GM18520 (cell line): ENCODE results near the gene OSGIN1.

Source experiments
- ATAC-seq: cut with Tn5 transposase; IDR thresholded peaks from one replicate; pipeline ENCODE4 v1.9.1; 2021; ENCODE audit not compliant: unreplicated experiment

OSGIN1 gene

DNA sequence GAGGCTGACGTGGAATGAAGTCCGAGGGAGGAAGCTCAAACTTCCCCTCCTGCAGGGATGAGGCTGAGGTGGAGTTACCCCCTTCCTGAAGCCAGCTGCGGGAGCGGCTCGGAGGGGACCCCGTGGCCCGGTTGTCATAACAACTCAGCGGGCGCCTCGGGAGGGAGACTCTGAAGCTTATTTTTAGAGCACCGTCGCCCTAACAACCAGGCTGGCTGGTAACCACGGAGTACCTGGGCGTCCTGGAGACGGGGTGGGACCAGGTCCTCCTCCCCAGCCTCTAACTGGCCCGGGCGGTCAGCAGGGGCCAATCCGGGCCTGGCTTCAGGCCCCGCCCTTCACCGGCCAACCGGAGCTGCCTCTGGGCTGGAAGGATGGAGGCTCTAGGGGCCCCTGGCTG is 42.7 kb downstream of the OSGIN1 start:
- no peak for ATAC-seq

DNA sequence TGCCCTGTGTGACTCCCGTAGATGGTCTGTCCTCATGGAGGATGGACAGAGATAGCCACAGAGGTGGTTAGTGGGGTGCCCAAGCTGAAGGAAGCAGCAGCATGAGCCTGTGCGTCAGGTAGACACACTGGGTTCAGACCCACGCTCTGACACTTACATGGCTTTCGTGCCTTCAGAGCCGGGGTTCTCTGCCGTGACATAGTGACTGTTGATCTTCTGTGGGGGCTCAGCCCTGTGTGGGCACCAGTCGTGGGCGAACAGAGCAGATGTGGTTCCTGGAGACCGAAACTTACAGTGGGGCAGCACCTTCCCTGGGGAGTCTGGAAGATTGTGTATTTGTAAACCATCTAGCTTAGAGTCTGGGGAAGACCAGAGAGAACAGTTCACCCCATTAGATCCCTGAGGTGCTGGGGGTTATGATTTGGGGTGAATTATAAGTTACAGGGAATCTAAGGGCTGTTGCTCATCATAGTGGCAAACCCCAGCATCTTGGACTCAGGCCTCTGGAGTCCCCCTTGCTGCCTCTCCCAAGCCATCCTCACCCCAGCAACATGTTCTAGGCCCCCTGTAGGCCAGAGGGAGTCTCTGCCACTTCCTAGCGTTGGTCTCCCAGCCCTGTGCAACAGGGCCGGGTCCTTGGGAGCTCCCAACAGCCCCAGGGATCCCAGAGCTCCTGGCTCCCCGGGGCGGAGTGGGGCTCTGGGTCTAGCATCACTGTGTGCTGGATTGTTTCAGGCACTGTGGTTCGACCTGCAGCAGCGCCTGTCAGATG is 43.6 kb downstream of the OSGIN1 start:
- ATAC-seq, result no peak

DNA sequence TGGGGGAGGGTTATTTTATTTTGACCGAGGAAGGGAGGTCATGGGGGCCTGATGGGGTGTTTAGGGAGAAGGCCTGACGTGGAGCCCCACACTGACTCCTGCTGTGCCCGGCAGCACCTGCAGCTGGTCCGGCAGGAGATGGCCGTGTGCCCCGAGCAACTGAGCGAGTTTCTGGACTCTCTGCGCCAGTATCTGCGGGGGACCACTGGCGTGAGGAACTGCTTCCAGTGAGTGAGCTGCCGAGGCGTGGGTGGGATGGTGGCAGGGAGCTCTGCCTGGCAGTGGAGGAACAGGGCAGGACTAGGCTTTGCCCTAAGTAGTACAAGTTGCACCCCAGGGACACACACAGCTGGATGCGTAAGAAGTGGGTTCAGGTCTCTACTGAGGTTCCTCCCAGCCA is 45.1 kb downstream of the OSGIN1 start:
- ATAC-seq, result no peak

DNA sequence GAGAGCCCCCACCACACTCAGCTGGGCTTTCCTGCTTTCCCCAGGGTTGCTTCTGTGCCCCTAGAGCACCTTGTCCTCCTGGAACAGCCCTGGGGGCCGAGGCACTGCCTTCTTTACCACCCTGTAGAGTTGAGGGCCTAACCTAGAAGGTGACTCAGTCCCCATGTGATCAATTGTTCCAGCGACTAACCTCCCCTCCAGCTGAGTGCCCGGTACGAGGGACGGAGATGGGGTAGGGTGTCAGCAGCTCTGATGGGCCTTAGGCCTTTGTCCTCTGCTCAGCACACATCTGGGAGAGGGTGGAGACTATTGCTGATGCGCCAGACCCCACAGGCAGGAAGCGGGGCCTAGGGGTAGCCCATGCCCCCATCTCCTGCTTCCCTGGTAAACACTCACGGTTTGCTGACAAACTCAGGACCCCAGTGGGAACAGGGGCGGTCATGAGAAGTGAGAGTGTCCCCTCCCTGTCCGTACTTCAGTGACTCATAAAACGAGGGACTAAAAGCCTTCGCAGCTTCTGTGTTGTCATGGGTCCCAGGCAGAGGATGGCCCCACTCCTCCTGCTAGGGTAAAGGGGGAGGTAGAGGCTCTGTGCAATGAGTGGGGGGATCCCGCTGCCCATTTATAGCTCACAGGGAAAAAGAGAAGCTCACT is 48.1 kb downstream of the OSGIN1 start:
- ATAC-seq, result no peak

DNA sequence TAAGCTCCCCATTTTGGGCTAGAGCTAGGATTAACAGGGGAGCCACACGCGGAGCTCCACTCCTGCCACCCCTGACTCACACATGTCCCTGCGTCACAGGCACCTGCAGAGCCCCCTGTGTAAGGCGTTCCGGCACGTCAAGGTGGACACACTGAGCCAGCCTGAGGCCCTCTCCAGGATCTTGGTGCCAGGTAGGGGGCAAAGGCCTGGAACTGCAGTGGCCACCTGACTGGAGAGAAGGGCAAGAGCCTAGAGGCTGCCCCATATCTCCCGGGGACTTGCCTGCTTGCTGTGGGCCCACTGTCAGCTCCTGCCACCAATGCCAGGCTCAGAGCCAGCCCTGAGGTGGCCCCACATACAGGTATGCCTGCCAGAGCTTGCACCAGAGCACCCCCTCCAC is 48.7 kb downstream of the OSGIN1 start:
- ATAC-seq, result no peak

DNA sequence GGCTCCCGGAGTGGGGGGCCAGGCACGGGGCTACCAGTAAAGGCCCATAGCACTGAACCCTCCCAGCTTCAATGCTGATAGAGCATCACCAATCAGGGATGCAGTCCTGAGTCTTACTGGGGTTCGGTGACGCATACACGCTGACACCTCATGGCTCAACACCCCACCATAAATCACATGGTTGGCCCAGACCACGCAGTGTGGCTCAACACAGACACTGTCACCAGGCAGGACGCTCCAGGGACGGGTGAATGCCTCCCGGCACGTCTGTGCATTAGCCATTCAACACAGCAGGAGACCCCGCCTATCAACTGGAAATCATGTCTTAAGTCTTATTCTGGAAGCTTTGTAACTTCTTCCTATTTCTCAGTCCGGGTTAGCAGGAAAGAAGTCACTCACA is 50.0 kb downstream of the OSGIN1 start:
- ATAC-seq, result no peak

DNA sequence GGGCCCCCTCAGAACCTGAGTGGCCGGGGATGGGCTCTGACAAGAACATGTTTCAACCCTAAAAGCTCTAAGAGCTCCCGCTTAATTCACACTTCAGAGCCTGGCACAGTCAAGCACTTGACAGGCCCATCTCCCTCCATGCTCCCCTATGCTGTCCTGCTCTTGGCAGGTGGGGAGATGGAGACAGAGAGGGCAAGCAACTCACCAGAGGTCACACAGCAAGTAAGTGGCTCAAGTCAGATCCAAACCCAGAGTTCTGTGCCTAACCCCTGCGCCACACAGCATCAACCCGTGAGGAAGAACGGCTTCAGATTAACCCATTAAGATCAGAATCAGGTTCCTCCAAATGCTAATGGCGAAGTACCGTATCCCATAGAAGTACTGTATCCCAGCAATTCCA is 51.4 kb downstream of the OSGIN1 start:
- no peak for ATAC-seq

DNA sequence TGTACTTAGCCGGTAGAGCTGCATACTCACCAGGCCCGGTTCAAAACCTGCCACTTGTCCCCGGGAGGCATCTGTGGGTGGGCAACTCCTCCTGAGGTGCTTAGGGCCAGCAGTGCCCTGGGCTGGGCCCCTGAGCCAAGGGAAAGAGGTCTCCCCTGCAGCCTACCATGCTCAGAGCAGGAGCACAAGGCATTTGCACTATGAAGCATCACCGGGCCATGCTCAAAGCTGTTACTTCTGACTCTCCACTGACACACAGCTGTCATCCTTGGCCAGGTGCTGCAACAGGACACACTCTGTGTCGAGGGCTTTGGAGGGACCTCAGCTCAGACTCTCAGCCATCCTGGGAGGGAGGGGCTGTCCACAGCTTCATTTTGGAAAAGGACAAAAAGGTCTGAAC is 52.4 kb downstream of the OSGIN1 start:
- ATAC-seq, result no peak

DNA sequence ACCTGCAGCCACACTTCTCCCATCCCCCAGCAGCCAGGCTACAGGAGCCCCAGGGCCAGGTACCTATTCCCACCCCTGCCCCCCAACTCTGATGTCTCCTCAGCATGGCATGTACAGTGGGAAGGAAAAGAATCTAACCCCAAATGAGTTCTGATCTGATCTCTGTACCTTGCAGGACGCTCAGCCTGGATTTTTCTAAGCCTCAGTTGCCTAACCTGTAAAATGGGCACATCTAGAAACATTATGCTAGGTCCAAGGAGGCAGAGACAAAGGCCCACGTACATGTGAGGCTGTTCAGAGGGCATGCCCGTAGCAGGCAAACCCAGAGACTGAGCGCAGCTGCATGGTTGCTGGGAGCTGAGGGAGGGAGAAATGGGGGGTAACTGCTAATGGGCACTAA is 54.5 kb downstream of the OSGIN1 start:
- no peak for ATAC-seq

DNA sequence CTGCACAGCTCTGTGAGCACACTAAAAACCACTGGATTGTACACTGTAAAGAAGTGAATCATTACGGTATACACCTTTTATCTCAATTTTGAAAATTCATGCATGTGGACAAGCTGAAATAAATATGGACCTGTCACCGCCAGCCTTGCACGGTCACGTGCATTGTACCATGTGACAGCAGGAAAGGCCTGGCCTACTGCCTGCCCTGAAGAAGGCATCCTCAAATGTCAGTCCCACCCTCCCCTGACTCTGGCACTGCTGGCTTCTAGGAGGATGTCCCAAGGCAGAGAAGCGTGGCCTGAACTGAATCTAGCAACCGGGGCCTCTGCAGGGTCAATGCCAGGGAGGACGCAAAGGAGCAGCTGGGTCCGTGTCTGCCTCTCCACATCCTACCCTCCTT is 54.9 kb downstream of the OSGIN1 start:
- no peak for ATAC-seq

DNA sequence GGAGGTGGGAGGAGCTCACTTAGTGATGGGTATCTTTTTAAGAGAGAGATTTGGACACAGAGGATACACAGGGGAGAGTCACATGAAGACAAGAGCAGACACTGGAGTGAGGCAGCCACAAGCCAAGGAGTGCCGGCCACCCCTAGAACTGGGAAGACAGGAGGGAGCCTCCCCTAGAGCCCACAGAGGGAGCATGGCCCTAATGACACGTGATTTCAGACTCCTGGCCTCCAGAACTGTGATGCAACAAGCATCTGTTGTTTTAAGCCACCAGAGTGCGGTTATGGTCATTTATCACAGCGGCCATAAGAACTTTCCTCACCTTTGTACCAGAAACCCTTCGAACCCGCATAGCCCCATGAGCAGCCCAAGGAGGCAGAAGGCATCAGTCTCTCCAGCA is 56.2 kb downstream of the OSGIN1 start:
- no peak for ATAC-seq

DNA sequence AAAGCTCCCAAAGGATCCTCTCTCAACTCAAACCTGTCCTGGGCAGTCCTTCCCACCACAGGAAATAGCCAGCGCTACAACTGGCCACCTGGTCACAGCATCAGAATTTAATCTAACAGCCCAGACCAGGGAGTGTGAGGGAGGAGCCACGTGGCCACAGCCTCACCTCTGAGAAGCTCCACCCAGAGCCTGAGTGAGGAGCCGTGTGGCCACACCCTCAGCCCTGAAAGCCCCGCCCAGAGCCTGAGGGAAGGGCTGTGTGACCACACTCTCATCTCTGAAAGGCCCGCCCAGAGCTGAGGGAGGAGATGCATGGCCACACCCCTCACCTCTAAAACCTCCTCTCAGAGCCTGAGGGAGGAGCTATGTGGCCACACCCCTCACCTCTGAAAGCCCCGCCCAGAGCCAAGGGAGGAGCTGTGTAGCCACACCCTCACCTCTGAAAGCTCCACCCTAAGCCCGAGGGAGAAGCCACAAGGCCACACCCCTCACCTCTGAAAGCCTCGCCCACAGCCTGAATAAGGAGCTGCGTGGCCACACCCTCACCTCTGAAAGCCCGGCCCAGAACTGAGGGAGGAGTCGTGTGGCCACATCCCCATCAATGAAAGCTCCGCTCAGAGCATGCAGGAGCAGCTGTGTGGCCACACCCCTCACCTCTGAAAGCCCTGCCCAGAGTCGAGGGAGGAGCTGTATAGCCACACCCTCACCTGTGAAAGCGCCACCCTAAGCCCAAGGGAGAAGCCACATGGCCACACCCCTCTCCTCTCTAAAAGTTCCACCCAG is 60.9 kb downstream of the OSGIN1 start:
- ATAC-seq, result peak; percentile 55

DNA sequence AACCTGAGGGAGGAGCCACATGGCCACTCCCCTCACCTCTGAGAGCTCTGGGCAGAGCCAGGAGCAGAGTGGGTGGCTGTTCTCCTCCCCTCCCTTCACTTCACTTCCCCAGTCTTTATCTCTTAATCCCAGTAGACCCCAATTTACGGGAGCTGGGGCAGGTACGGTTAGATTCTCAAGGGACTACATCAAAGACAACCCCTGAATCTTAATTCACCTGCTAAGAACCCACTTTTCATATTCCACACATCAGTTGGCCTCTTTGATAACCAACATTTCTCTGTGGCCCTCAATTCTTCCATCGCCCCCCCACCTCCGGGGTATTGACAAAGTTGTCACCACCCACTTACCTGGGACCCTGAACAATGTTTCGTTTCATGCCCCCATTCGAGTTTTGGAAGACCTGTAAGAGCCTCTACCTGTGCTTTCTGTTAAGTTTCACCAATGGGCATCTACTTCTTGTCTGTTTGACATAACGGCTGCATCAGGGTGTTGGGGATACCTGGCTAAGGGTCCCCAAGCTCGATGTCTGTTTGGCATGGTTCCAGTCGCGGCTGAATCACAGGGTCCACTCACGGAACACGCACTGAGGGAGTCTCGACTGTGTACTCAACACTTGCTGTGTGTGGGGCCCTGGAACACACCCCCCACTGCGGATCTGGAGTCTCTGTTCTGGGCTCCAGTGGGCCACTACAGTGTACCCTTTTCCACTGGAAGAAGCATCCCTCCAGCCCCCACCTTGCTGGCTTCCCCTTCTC is 61.7 kb downstream of the OSGIN1 start:
- no peak for ATAC-seq

DNA sequence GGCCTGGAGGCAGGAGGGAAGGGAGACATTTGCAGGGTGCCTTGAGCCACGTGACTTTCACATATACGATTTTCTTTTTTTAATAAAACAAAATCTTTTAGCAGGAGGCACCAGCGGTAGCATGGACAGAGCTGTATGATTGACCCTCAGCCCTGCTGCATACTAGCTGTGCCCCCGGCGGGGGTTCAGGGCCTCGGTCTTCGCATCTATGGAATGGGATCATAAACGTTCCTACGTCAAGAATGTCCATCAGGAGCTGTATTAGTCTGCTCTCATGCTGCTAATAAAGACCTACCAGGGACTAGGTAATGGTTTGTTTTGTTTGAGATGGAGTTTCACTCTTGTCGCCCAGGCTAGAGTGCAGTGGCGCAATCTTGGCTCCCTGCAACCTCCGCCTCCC is 62.4 kb downstream of the OSGIN1 start:
- ATAC-seq, result no peak
